ENCODE data around the gene PRKAR2B. TPM values are rescaled to one million over a fixed set of nuclear protein-coding genes. Genes with fewer than 3 reads are reported as not detected.

Gene PRKAR2B
- total and polyA plus RNA-seq, 2 experiments from 2014 or later, result 0.81 to 3.2 TPM

DNA sequence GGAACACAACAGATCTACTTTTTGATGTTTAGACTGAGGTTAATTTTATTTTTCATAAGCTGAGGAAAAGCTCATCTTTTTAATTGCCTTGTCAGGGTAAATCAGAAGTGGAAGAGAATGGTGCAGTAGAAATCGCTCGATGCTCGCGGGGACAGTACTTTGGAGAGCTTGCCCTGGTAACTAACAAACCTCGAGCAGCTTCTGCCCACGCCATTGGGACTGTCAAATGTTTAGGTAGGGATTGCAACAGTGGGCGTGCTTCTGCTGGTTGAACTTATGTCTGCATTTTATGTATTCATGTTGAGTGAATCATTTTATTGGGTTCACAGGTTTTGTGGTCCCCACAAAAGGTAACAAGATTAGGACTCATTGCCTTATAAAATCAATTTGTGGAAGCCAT lies 112.6 kb downstream of the PRKAR2B start:
- no peaks in the 10 kb centered on the region for H3F3A ChIP-seq (ENCODE audit: insufficient read depth)
- H3K4me1 ChIP-seq (ENCODE audit: insufficient read depth), result peaks cover 2% of the 10 kb centered on the region
- H3K9me2 ChIP-seq (ENCODE audit: insufficient read depth), result no peaks in the 10 kb centered on the region
- no peak overlapping the region for H3K4me2 ChIP-seq (ENCODE audit: unreplicated experiment)
- in situ Hi-C loops (cut with MboI), result no loop called here
- no peaks in the 10 kb centered on the region for H3K79me2 ChIP-seq (ENCODE audit: insufficient read depth)
- no peaks in the 10 kb centered on the region for H3K9me3 ChIP-seq (ENCODE audit: low read depth)
- no peak overlapping the region for H3K4me3 ChIP-seq
- H2AFZ ChIP-seq, result no peak overlapping the region
- DNase-seq, result no peak
- no peaks in the 10 kb centered on the region for H3K36me3 ChIP-seq (ENCODE audit: low read depth)
- no peaks in the 10 kb centered on the region for H3K27me3 ChIP-seq (replicated peaks; ENCODE audit: insufficient read depth)
- WGBS, 2 experiments (ENCODE audit: low coverage in 1 of 2, low lambda C conversion rate in 2 of 2, missing lambda C conversion rate in 2 of 2), result 95 to 98% methylated on average over 7 of the region's 7 CpGs
- no peak overlapping the region for H3K9ac ChIP-seq
- no peak overlapping the region for H3K27ac ChIP-seq
- no peaks in the 10 kb centered on the region for H4K20me1 ChIP-seq (ENCODE audit: insufficient read depth)
- no peak for TF ChIP-seq EZH2 (IDR thresholded peaks at IDR 0.05; ENCODE audit: insufficient read depth, poor library complexity, severe bottlenecking)
- TF ChIP-seq EZH2phosphoT487 (IDR thresholded peaks at IDR 0.05; ENCODE audit: insufficient read depth, low read depth), result no peak

DNA sequence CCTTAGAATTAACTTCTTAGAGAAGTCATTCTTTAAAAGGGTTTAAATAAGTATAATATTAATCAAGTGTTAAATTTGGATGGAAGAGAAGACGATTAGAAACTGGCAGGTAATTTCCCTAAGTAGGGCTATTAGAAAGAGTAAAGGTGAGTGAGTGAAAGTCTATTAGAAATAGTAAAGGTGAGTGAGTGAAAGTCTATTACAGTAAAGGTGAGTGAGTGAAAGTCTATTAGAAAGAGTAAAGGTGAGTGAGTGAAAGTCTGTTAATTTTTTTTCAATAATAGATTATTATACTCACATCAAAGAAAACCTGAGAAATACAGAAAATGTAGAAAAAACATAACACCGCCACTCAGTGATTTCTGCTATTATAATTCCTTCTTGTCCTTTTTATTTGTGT lies 113.5 kb downstream of the PRKAR2B start:
- TF ChIP-seq EZH2 (IDR thresholded peaks at IDR 0.05; ENCODE audit: insufficient read depth, poor library complexity, severe bottlenecking), result no peak
- TF ChIP-seq EZH2phosphoT487 (IDR thresholded peaks at IDR 0.05; ENCODE audit: insufficient read depth, low read depth), result no peak
- no peaks in the 10 kb centered on the region for H4K20me1 ChIP-seq (ENCODE audit: insufficient read depth)
- no peak overlapping the region for H3K27ac ChIP-seq
- H3K9ac ChIP-seq, result no peak overlapping the region
- H3K36me3 ChIP-seq (ENCODE audit: low read depth), result no peaks in the 10 kb centered on the region
- H2AFZ ChIP-seq, result no peak overlapping the region
- no peaks in the 10 kb centered on the region for H3K9me2 ChIP-seq (ENCODE audit: insufficient read depth)
- no peaks in the 10 kb centered on the region for H3K79me2 ChIP-seq (ENCODE audit: insufficient read depth)
- in situ Hi-C loops (cut with MboI), result no loop called here
- no peaks in the 10 kb centered on the region for H3K27me3 ChIP-seq (replicated peaks; ENCODE audit: insufficient read depth)
- DNase-seq, result no peak
- no peaks in the 10 kb centered on the region for H3F3A ChIP-seq (ENCODE audit: insufficient read depth)
- no peaks in the 10 kb centered on the region for H3K9me3 ChIP-seq (ENCODE audit: low read depth)
- H3K4me2 ChIP-seq (ENCODE audit: unreplicated experiment), result no peak overlapping the region
- H3K4me1 ChIP-seq (ENCODE audit: insufficient read depth), result no peaks in the 10 kb centered on the region
- WGBS, 2 experiments (ENCODE audit: low coverage in 1 of 2, low lambda C conversion rate in 2 of 2, missing lambda C conversion rate in 2 of 2), result 66 to 73% methylated on average over 2 of the region's 2 CpGs
- H3K4me3 ChIP-seq, result no peak overlapping the region

DNA sequence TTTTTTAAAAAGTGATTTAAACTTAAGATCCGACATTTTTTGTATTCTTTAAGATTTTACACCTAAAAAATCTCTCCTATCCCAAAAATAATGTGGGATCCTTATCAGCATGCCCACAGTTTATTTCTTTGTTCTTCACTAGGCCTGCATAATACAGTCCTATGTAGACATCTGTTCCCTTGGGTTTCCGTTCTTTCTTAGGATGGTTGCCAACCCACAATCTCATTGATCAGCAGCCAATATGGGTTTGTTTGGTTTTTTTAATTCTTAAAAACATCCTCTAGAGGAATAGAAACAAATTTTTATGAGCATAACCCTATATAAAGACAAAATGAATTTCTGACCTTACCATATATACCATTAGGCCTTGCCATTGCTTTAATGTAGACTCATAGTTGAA lies 115.9 kb downstream of the PRKAR2B start:
- no peaks in the 10 kb centered on the region for H3K36me3 ChIP-seq (ENCODE audit: low read depth)
- H3K9ac ChIP-seq, result no peak overlapping the region
- no peaks in the 10 kb centered on the region for H3K4me1 ChIP-seq (ENCODE audit: insufficient read depth)
- 81 to 83% methylated on average over 2 of the region's 2 CpGs for WGBS, 2 experiments (ENCODE audit: low coverage in 1 of 2, low lambda C conversion rate in 2 of 2, missing lambda C conversion rate in 2 of 2)
- no peak overlapping the region for H3K4me2 ChIP-seq (ENCODE audit: unreplicated experiment)
- in situ Hi-C loops (cut with MboI), result no loop called here
- H3K4me3 ChIP-seq, result no peak overlapping the region
- TF ChIP-seq EZH2 (IDR thresholded peaks at IDR 0.05; ENCODE audit: insufficient read depth, poor library complexity, severe bottlenecking), result no peak
- no peak for TF ChIP-seq EZH2phosphoT487 (IDR thresholded peaks at IDR 0.05; ENCODE audit: insufficient read depth, low read depth)
- no peak for DNase-seq
- no peaks in the 10 kb centered on the region for H3K9me2 ChIP-seq (ENCODE audit: insufficient read depth)
- H3K27me3 ChIP-seq (replicated peaks; ENCODE audit: insufficient read depth), result no peaks in the 10 kb centered on the region
- H3F3A ChIP-seq (ENCODE audit: insufficient read depth), result no peaks in the 10 kb centered on the region
- no peaks in the 10 kb centered on the region for H3K9me3 ChIP-seq (ENCODE audit: low read depth)
- H3K79me2 ChIP-seq (ENCODE audit: insufficient read depth), result no peaks in the 10 kb centered on the region
- H3K27ac ChIP-seq, result no peak overlapping the region
- H4K20me1 ChIP-seq (ENCODE audit: insufficient read depth), result no peaks in the 10 kb centered on the region
- no peak overlapping the region for H2AFZ ChIP-seq

DNA sequence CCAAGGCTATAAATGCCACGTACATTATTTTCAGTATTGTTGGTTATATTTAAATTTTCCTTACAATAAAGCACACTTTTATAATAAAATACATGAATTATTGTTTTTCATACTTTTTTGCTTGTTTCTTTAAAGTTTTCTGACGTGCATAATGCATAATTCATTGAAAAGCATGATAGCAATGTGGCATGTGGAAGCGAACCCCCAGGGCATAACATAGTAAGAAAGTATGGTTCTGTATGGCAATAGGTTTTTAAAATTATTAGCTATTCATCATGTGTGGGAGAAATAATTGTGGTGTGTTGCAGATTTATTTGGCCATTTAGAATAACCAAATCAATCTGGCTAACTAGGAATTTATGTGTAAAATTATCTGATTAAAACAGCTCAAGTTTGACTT lies 116.9 kb downstream of the PRKAR2B start:
- Histone ChIP-seq H3K36me3 (ENCODE audit: low read depth) (no peaks in the 10 kb centered on the region), H3K4me3 (no peak overlapping the region), H4K20me1 (ENCODE audit: insufficient read depth) (no peaks in the 10 kb centered on the region), H3K27me3 (replicated peaks; ENCODE audit: insufficient read depth) (no peaks in the 10 kb centered on the region), H2AFZ (no peak overlapping the region), H3F3A (ENCODE audit: insufficient read depth) (peaks cover under 1% of the 10 kb centered on the region; the same call in 1 of the 2 replicates), H3K27ac (no peak overlapping the region), H3K9me2 (ENCODE audit: insufficient read depth) (no peaks in the 10 kb centered on the region), H3K79me2 (ENCODE audit: insufficient read depth) (no peaks in the 10 kb centered on the region), H3K9ac (no peak overlapping the region), H3K9me3 (ENCODE audit: low read depth) (no peaks in the 10 kb centered on the region), H3K4me1 (ENCODE audit: insufficient read depth) (peaks cover 2% of the 10 kb centered on the region; the same call in 1 of the 2 replicates), H3K4me2 (ENCODE audit: unreplicated experiment) (no peak overlapping the region)
- in situ Hi-C loops (cut with MboI), result no loop called here
- 70 to 75% methylated on average over 3 of the region's 3 CpGs for WGBS, 2 experiments (ENCODE audit: low coverage in 1 of 2, low lambda C conversion rate in 2 of 2, missing lambda C conversion rate in 2 of 2)
- no peak for DNase-seq
- no peak for TF ChIP-seq EZH2 (IDR thresholded peaks at IDR 0.05; ENCODE audit: insufficient read depth, poor library complexity, severe bottlenecking)
- no peak for TF ChIP-seq EZH2phosphoT487 (IDR thresholded peaks at IDR 0.05; ENCODE audit: insufficient read depth, low read depth)

DNA sequence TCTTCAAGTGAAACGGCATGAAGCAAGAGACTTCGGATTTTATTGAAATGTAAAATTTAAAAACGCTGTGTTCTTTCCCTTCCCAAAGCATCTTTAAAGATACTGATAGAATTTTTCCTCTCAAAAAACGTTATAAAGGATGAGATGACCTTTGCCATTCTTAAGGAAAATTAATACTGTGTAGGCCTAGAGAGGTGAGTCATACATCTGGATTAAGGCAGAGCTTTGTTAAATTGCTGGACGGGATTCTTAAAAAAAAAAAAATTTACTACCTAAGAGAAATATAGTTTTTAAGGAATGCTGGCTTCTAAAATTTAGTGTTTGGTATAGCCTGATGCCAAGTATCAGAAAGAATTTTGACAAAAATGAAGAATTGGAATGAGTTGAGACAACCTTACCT lies 118.0 kb downstream of the PRKAR2B start:
- H2AFZ ChIP-seq, result no peak overlapping the region
- H3K9me3 ChIP-seq (ENCODE audit: low read depth), result no peaks in the 10 kb centered on the region
- peaks cover 9% of the 10 kb centered on the region for H3F3A ChIP-seq (ENCODE audit: insufficient read depth)
- no peaks in the 10 kb centered on the region for H4K20me1 ChIP-seq (ENCODE audit: insufficient read depth)
- TF ChIP-seq EZH2 (IDR thresholded peaks at IDR 0.05; ENCODE audit: insufficient read depth, poor library complexity, severe bottlenecking) (no peak), EZH2phosphoT487 (IDR thresholded peaks at IDR 0.05; ENCODE audit: insufficient read depth, low read depth) (no peak)
- no peak overlapping the region for H3K4me2 ChIP-seq (ENCODE audit: unreplicated experiment)
- H3K9me2 ChIP-seq (ENCODE audit: insufficient read depth), result no peaks in the 10 kb centered on the region
- H3K27ac ChIP-seq, result no peak overlapping the region
- H3K9ac ChIP-seq, result no peak overlapping the region
- in situ Hi-C loops (cut with MboI), result no loop called here
- no peak for DNase-seq
- no peaks in the 10 kb centered on the region for H3K36me3 ChIP-seq (ENCODE audit: low read depth)
- peaks cover 6% of the 10 kb centered on the region for H3K4me1 ChIP-seq (ENCODE audit: insufficient read depth)
- H3K79me2 ChIP-seq (ENCODE audit: insufficient read depth), result no peaks in the 10 kb centered on the region
- H3K27me3 ChIP-seq (replicated peaks; ENCODE audit: insufficient read depth), result no peaks in the 10 kb centered on the region
- H3K4me3 ChIP-seq, result no peak overlapping the region
- WGBS, 2 experiments (ENCODE audit: low coverage in 1 of 2, low lambda C conversion rate in 2 of 2, missing lambda C conversion rate in 2 of 2), result 74 to 80% methylated on average over 5 of the region's 5 CpGs

Data from GM23248 (cell line).